ENCODE results near the gene KLF13. TPM values are rescaled to one million over a fixed set of nuclear protein-coding genes. Genes with fewer than 3 reads are reported as not detected.

Gene KLF13
- total and polyA plus RNA-seq, 10 of the 15 experiments (the other 5 are each of a cell fraction or from before 2014, with no cell fraction given), result 20.3 to 109 (median 51.4) TPM

GRCh38 chr15:31322504-31322903 is 4.1 kb upstream of the KLF13 start (continued):
- TF ChIP-seq CUX1 (IDR thresholded peaks at IDR 0.05; ENCODE audit: insufficient replicate concordance, low read depth, low read length) (no peak), PML (IDR thresholded peaks at IDR 0.05; ENCODE audit: low read length) (no peak)
- TF ChIP-seq, protein P1, sequence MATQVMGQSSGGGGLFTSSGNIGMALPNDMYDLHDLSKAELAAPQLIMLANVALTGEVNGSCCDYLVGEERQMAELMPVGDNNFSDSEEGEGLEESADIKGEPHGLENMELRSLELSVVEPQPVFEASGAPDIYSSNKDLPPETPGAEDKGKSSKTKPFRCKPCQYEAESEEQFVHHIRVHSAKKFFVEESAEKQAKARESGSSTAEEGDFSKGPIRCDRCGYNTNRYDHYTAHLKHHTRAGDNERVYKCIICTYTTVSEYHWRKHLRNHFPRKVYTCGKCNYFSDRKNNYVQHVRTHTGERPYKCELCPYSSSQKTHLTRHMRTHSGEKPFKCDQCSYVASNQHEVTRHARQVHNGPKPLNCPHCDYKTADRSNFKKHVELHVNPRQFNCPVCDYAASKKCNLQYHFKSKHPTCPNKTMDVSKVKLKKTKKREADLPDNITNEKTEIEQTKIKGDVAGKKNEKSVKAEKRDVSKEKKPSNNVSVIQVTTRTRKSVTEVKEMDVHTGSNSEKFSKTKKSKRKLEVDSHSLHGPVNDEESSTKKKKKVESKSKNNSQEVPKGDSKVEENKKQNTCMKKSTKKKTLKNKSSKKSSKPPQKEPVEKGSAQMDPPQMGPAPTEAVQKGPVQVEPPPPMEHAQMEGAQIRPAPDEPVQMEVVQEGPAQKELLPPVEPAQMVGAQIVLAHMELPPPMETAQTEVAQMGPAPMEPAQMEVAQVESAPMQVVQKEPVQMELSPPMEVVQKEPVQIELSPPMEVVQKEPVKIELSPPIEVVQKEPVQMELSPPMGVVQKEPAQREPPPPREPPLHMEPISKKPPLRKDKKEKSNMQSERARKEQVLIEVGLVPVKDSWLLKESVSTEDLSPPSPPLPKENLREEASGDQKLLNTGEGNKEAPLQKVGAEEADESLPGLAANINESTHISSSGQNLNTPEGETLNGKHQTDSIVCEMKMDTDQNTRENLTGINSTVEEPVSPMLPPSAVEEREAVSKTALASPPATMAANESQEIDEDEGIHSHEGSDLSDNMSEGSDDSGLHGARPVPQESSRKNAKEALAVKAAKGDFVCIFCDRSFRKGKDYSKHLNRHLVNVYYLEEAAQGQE (IDR thresholded peaks at IDR 0.05; ENCODE audit: low read depth, low read length), result no peak
